Activated naive CD4-positive, alpha-beta T cell treated with anti-CD3 and anti-CD28 coated beads, Interleukin-2, amount 50 U/mL, for 16 hours (primary cell): ENCODE data around the gene CPXCR1.
"Not testable (repeated sequence)": the region's sequence is repeated elsewhere in the genome, so short reads cannot be mapped to it uniquely, and the experiment has no call there.

Source experiments
- DNase-seq: peaks from one replicate; pipeline ENCODE4 v3.0.0-alpha.2; 2020

The CPXCR1 gene

GRCh38 chrX:88746925-88747324 is at the start of gene CPXCR1:
TSS of gene CPXCR1 (plus strand) at chrX:88747225. CDS start at chrX:88753415, 6,190 bp downstream.
- DNase-seq = no peak

- no peak for DNase-seq
Observed at GRCh38 chrX:88735835-88736234, 11.2 kb upstream of the CPXCR1 start.

GRCh38 chrX:88746215-88746614 is 810 bp upstream of the CPXCR1 start:
- not testable (repeated sequence) for DNase-seq

GRCh38 chrX:88752339-88752738 is 5.3 kb downstream of the CPXCR1 start:
- DNase-seq = not testable (repeated sequence)

- DNase-seq = no peak
Observed at GRCh38 chrX:88789825-88790224, 42.8 kb downstream of the CPXCR1 start.
